Right lobe of liver (tissue), 6 donors: ENCODE results near the gene MCHR1. TPM values are rescaled to one million over a fixed set of nuclear protein-coding genes. Genes with fewer than 3 reads are reported as not detected.
A peak's percentile ranks its signal among the peaks of the same experiment; 100 is the strongest.
"Not testable (repeated sequence)": the region's sequence is repeated elsewhere in the genome, so short reads cannot be mapped to it uniquely, and the experiment has no call there.

Experiments used
- ATAC-seq, 4 donors: fragments of 200-7000 bp; cut with Tn5 transposase; one replicate each; pipeline ENCODE4 v1.9.1; 2020; ENCODE audit warnings: mild to moderate bottlenecking in 4 of 4, moderate library complexity in 4 of 4
- DNase-seq, 3 donors: peaks; one replicate each; pipeline ENCODE4 v3.0.0-alpha.2; 2020
- H3K27ac ChIP-seq, 3 donors: fragments of 200-600 bp; one replicate each; pipeline ENCODE4 v1.8.0; 2022
- H3K27me3 ChIP-seq, 2 donors: fragments of 200-600 bp; one replicate each; pipeline ENCODE4 v1.8.0; 2022
- H3K36me3 ChIP-seq, 4 donors: fragments of 200-600 bp; sonication (generic) in 1 of 4; one replicate each; pipeline versions ENCODE4 v1.5.1 to v1.8.0; 2017 to 2022; ENCODE audit warnings: control low read depth in 1 of 4
- H3K4me1 ChIP-seq, 4 donors: fragments of 200-600 bp; sonication (generic) in 1 of 4; one replicate each; pipeline versions ENCODE4 v1.5.1 to v1.8.0; 2017 to 2022; ENCODE audit warnings: control low read depth in 1 of 4
- H3K4me3 ChIP-seq, 3 donors: fragments of 200-600 bp; one replicate each; pipeline ENCODE4 v1.8.0; 2022
- H3K9me3 ChIP-seq, 4 donors: fragments of 200-600 bp; sonication (generic) in 1 of 4; one replicate each; pipeline versions ENCODE4 v1.5.1 to v1.8.0; 2017 to 2022; ENCODE audit warnings: control low read depth in 1 of 4
- CTCF ChIP-seq, 4 donors: fragments of 200-600 bp in 3 of 4; fragments of 450-650 bp in 1 of 4; IDR thresholded peaks; one replicate each; pipeline versions ENCODE4 v1.5.1 to v1.8.0; 2016 to 2022; ENCODE audit warnings: antibody characterized with exemption in 4 of 4, mild to moderate bottlenecking in 2 of 4
- POLR2A ChIP-seq: fragments of 450-650 bp; IDR thresholded peaks from one replicate; pipeline ENCODE4 v1.6.1; 2017; ENCODE audit warnings: antibody characterized with exemption, mild to moderate bottlenecking
- WGBS: methylation state at CpG from one replicate; pipeline ENCODE4 v1.1.6; 2018; ENCODE audit warnings: low coverage, low lambda C conversion rate; ENCODE audit not compliant: insufficient coverage; ENCODE audit errors: missing lambda C conversion rate; 5-methylcytosine and 5-hydroxymethylcytosine counted together
- intact Hi-C, 2 donors: fragments of 100-400 bp; cut with DNase I; formaldehyde crosslinking; loops; one replicate each; pipeline versions ENCODE4 v1.11.2 to v1.14.1; 2022
- total RNA-seq, 6 experiments: library from RNA; depleted of rRNA in 2 of 6; stranded (reverse); fragments of >200 nt in 2 of 6; fragmentation: NEBNext Ultra II Directional in 3 of 6; extraction: Animal tissue kit (Norgen Biotek cat#: 25700) in 3 of 6; gene quantifications; one replicate each; pipeline versions ENCODE4 v1.1.0 to v1.2.4, GENCODE V29; 2016 to 2023
- donor health status: DM: no; HTN: yes; CAD: no.
- donor health status: DM: no; HTN: no; CAD: no.
- donor health status: DM: no; HTN: no; CAD: no.
- donor health status: DM: no; HTN: yes; CAD: no.
- donor health status: DM: no; HTN: yes; CAD: no.

The MCHR1 gene
- total RNA-seq, 6 experiments from 2014 or later, result 1.1 to 3.7 (median 1.9) TPM

GRCh38 chr22:40719599-40719998 is 40.3 kb downstream of the MCHR1 start:
- no peak for TF ChIP-seq POLR2A
- no peak for TF ChIP-seq CTCF (IDR thresholded peaks at IDR 0.05)
- Histone ChIP-seq H3K27ac (no peak overlapping the region), H3K9me3 (no peaks in the 10 kb centered on the region), H3K4me3 (no peak overlapping the region), H3K27me3 (no peaks in the 10 kb centered on the region), H3K36me3 (no peaks in the 10 kb centered on the region), H3K4me1 (peaks cover 0 to 2% (median 0%) of the 10 kb centered on the region in 4 donors)
- WGBS, result 73% methylated on average over 3 of the region's 6 CpGs
- DNase-seq, result no peak
- no peak for ATAC-seq
- intact Hi-C loops, result no loop called here

GRCh38 chr22:40720156-40720537 is 40.9 kb downstream of the MCHR1 start:
- H3K4me3 ChIP-seq, ATAC-seq, H3K9me3 ChIP-seq, intact Hi-C loops, H3K4me1 ChIP-seq, H3K27ac ChIP-seq, DNase-seq, H3K27me3 ChIP-seq, H3K36me3 ChIP-seq: not testable (repeated sequence)
- 81% methylated on average over 3 of the region's 6 CpGs for WGBS

GRCh38 chr22:40720538-40721256 is 41.4 kb downstream of the MCHR1 start:
- TF ChIP-seq POLR2A, result no peak
- no peak overlapping the region for H3K4me3 ChIP-seq
- no peaks in the 10 kb centered on the region for H3K27me3 ChIP-seq
- H3K4me1 ChIP-seq, result no peaks in the 10 kb centered on the region
- H3K27ac ChIP-seq, result no peak overlapping the region
- H3K36me3 ChIP-seq, result no peaks in the 10 kb centered on the region
- 65% methylated on average over 11 of the region's 11 CpGs for WGBS
- no peaks in the 10 kb centered on the region for H3K9me3 ChIP-seq
- ATAC-seq (no peak), DNase-seq (no peak)
- intact Hi-C loops, result no loop called here

- DNase-seq (no peak), ATAC-seq (peak; percentile 29 to 80 (median 60))
- WGBS, result 12% methylated on average over 5 of the region's 6 CpGs
- no peak overlapping the region for H3K4me3 ChIP-seq
- intact Hi-C loops, result no loop called here
- H3K27ac ChIP-seq, result no peak overlapping the region
- H3K27me3 ChIP-seq, result no peaks in the 10 kb centered on the region
- H3K36me3 ChIP-seq, result no peaks in the 10 kb centered on the region
- TF ChIP-seq POLR2A, result no peak
- TF ChIP-seq CTCF (IDR thresholded peaks at IDR 0.05), result no peak
- no peaks in the 10 kb centered on the region for H3K4me1 ChIP-seq
- H3K9me3 ChIP-seq, result no peaks in the 10 kb centered on the region
Measured at GRCh38 chr22:40721266-40721665, 42.0 kb downstream of the MCHR1 start.

- intact Hi-C loops, result no loop called here
- Histone ChIP-seq H3K27ac (no peak overlapping the region), H3K4me1 (no peaks in the 10 kb centered on the region), H3K36me3 (no peaks in the 10 kb centered on the region), H3K27me3 (no peaks in the 10 kb centered on the region), H3K9me3 (no peaks in the 10 kb centered on the region), H3K4me3 (no peak overlapping the region)
- no peak for TF ChIP-seq CTCF (IDR thresholded peaks at IDR 0.05)
- no peak for TF ChIP-seq POLR2A
- 90% methylated on average over 10 of the region's 13 CpGs for WGBS
- DNase-seq (no peak), ATAC-seq (no peak)
Measured at GRCh38 chr22:40723396-40723933, 44.2 kb downstream of the MCHR1 start.
